K562 (cell line): ENCODE results near the gene VCAN. TPM values are rescaled to one million over a fixed set of nuclear protein-coding genes. Genes with fewer than 3 reads are reported as not detected.

ENCODE experiments used
- ATAC-seq: fragments of 200-7000 bp; cut with Tn5 transposase; 3 replicates; pipeline ENCODE4 v1.9.1; 2020; ENCODE audit warnings: moderate library complexity
- BruUV-seq: library from RNA; stranded (reverse); fragments of 400-500 nt; replicated peaks from 2 replicates; lab custom pipeline; 2021; lab: Mats Ljungman, UMichigan
- CTCF ChIA-PET: fragments of 300-600 bp; formaldehyde crosslinking; extraction: SDS; loops from one replicate; lab custom pipeline; 2021; ENCODE audit warnings: low intra/inter-chr PET ratio; lab: Yijun Ruan, JAX
- POLR2A ChIA-PET: fragments of 300-600, 350-650 bp; sonication (Branson Sonifier 250); formaldehyde crosslinking; extraction: SDS; loops from one replicate; lab custom pipeline; 2021; ENCODE audit warnings: antibody characterized with exemption, inconsistent platforms; lab: Yijun Ruan, JAX
- DNase-seq, 4 experiments: peaks; one replicate each; pipeline versions ENCODE4 v3.0.0 to v3.0.0-alpha.2; 2011 to 2018; ENCODE audit warnings: low spot score in 3 of 4, mixed read lengths in 3 of 4; ENCODE audit errors: extremely low read depth in 1 of 4
- FAIRE-seq: peaks from 2 replicates; lab custom pipeline; 2011; peaks lifted over from hg19 to GRCh38; lab: Jason Lieb, UNC
- H2AFZ ChIP-seq: 2 replicates; pipeline ENCODE4 v1.6.0; 2011; ENCODE audit warnings: low read depth, low read length, control low read depth, inconsistent platforms
- H3K27ac ChIP-seq: fragments of 200-600 bp; 3 replicates; pipeline ENCODE4 v1.8.0; 2011; ENCODE audit warnings: low read depth, mild to moderate bottlenecking, control low read depth, inconsistent platforms, low read length, moderate library complexity, mixed read lengths; ENCODE audit errors: extremely low read depth
- H3K27me3 ChIP-seq, 2 experiments: fragments of 300-600 bp in 1 of 2; 2 replicates in 1 of 2; 3 replicates in 1 of 2; pipeline versions ENCODE4 v1.6.0 to v1.8.0; 2011; ENCODE audit warnings: inconsistent platforms in 2 of 2, low read length in 2 of 2, mild to moderate bottlenecking in 1 of 2, mixed read lengths in 1 of 2, moderate library complexity in 1 of 2; ENCODE audit not compliant: control insufficient read depth in 2 of 2, insufficient read depth in 2 of 2
- H3K36me3 ChIP-seq: fragments of 300-600 bp; 3 replicates; pipeline ENCODE4 v1.8.0; 2011; ENCODE audit warnings: mild to moderate bottlenecking, low read length, inconsistent platforms; ENCODE audit not compliant: control insufficient read depth, insufficient read depth
- H3K4me1 ChIP-seq, 2 experiments: fragments of 200-600 bp in 1 of 2; replicated peaks in 1 of 2; 2 replicates in 1 of 2; 3 replicates in 1 of 2; pipeline versions ENCODE4 v1.5.1 to v1.8.0; 2011; ENCODE audit warnings: inconsistent platforms in 2 of 2, low read length in 2 of 2, mild to moderate bottlenecking in 1 of 2, mixed read lengths in 1 of 2, moderate library complexity in 1 of 2; ENCODE audit not compliant: control insufficient read depth in 2 of 2, insufficient read depth in 2 of 2
- H3K4me2 ChIP-seq: 2 replicates; pipeline ENCODE4 v1.6.1; 2011; ENCODE audit warnings: low read length, control low read depth, inconsistent platforms, mixed read lengths; ENCODE audit not compliant: insufficient read depth
- H3K4me3 ChIP-seq: fragments of 200-600 bp; sonication (generic), shearing (Covaris generic); 2 replicates; pipeline ENCODE4 v1.5.1; 2016; ENCODE audit warnings: control low read depth, inconsistent platforms
- H3K79me2 ChIP-seq: fragments of 200-600 bp; 3 replicates; pipeline ENCODE4 v1.8.0; 2011; ENCODE audit warnings: low read length, inconsistent platforms; ENCODE audit not compliant: control insufficient read depth, insufficient read depth
- H3K9ac ChIP-seq, 2 experiments: 2 replicates each; pipeline versions ENCODE4 v1.6.0 to v1.6.1; 2011; ENCODE audit warnings: low read depth in 2 of 2, low read length in 2 of 2, control low read depth in 1 of 2, inconsistent platforms in 1 of 2, mild to moderate bottlenecking in 1 of 2, mixed read lengths in 1 of 2; ENCODE audit not compliant: insufficient read depth in 1 of 2
- H3K9me1 ChIP-seq: one replicate; pipeline ENCODE4 v1.6.0; 2011; ENCODE audit warnings: inconsistent platforms, mild to moderate bottlenecking, low read length, moderate library complexity; ENCODE audit not compliant: control insufficient read depth, insufficient read depth
- H3K9me3 ChIP-seq: replicated peaks from 2 replicates; pipeline ENCODE4 v1.5.1; 2011; ENCODE audit warnings: low read depth, low read length, inconsistent platforms; ENCODE audit not compliant: control insufficient read depth, insufficient read depth
- H4K20me1 ChIP-seq: replicated peaks from 2 replicates; pipeline ENCODE4 v1.6.1; 2011; ENCODE audit warnings: low read length, inconsistent platforms, mixed read lengths; ENCODE audit not compliant: control insufficient read depth, insufficient read depth
- CCAR2 ChIP-seq: fragments of 200-400 bp; formaldehyde crosslinking; IDR thresholded peaks from 2 replicates; pipeline ENCODE4 v1.6.1; 2017; ENCODE audit warnings: mild to moderate bottlenecking, low read depth, low read length
- E2F3 ChIP-seq: fragments of 250-450 bp; sonication (Bioruptor Pico); IDR thresholded peaks from 2 replicates; pipeline ENCODE4 v1.4.0; 2020; ENCODE audit warnings: mild to moderate bottlenecking
- FIP1L1 ChIP-seq: fragments of 200-400 bp; formaldehyde crosslinking; IDR thresholded peaks from 2 replicates; pipeline ENCODE4 v1.6.1; 2018; ENCODE audit warnings: mild to moderate bottlenecking, low read depth, low read length; ENCODE audit not compliant: poor library complexity, severe bottlenecking
- GATA2 ChIP-seq: sonication (generic); formaldehyde crosslinking; IDR thresholded peaks from 2 replicates; pipeline ENCODE4 v1.4.0; 2020; ENCODE audit warnings: mild to moderate bottlenecking, missing genetic modification reagents
- HCFC1 ChIP-seq: IDR thresholded peaks from 2 replicates; pipeline ENCODE4 v1.6.1; 2012; ENCODE audit warnings: low read depth, low read length, improper control_type of control experiment
- HDAC2 ChIP-seq: fragments of 450-650 bp; IDR thresholded peaks from 2 replicates; pipeline ENCODE4 v1.6.1; 2016; ENCODE audit warnings: mild to moderate bottlenecking
- HNRNPK ChIP-seq: fragments of 200-400 bp; formaldehyde crosslinking; IDR thresholded peaks from one replicate; pipeline ENCODE4 v1.6.1; 2018; ENCODE audit warnings: mild to moderate bottlenecking, low read depth, low read length; ENCODE audit not compliant: poor library complexity, severe bottlenecking
- HOXB6 ChIP-seq: fragments of 250-450 bp; sonication (Bioruptor Pico); IDR thresholded peaks from 2 replicates; pipeline ENCODE4 v1.5.1; 2022; ENCODE audit warnings: mild to moderate bottlenecking, borderline replicate concordance
- MTA1 ChIP-seq: fragments of 450-650 bp; IDR thresholded peaks from 2 replicates; pipeline ENCODE4 v1.6.1; 2017; ENCODE audit warnings: borderline replicate concordance
- NFE2 ChIP-seq: IDR thresholded peaks from 2 replicates; pipeline ENCODE4 v1.6.1; 2014; ENCODE audit warnings: antibody characterized with exemption, low read depth
- PHF20 ChIP-seq: fragments of 450-650 bp; IDR thresholded peaks from 2 replicates; pipeline ENCODE4 v1.6.1; 2018; ENCODE audit not compliant: partially characterized antibody
- RAD21 ChIP-seq, 2 experiments: fragments of 250-450 bp in 1 of 2; fragments of 450-650 bp in 1 of 2; sonication (Bioruptor Pico) in 1 of 2; formaldehyde crosslinking in 1 of 2; IDR thresholded peaks in 1 of 2; conservative IDR thresholded peaks in 1 of 2; 2 replicates each; pipeline versions ENCODE4 v1.4.0 to v1.8.0; 2020 to 2022; ENCODE audit warnings: mild to moderate bottlenecking in 2 of 2, moderate library complexity in 1 of 2
- RBFOX2 ChIP-seq: fragments of 200-400 bp; formaldehyde crosslinking; IDR thresholded peaks from 2 replicates; pipeline ENCODE4 v1.6.1; 2017; ENCODE audit warnings: low read depth, mild to moderate bottlenecking, low read length, moderate library complexity
- TAF15 ChIP-seq: fragments of 200-400 bp; formaldehyde crosslinking; IDR thresholded peaks from 2 replicates; pipeline ENCODE4 v1.6.1; 2017; ENCODE audit warnings: mild to moderate bottlenecking, low read depth, low read length, moderate library complexity
- TCFL5 ChIP-seq: fragments of 250-450 bp; sonication (Bioruptor Pico); conservative IDR thresholded peaks from 2 replicates; pipeline ENCODE4 v1.6.1; 2021; ENCODE audit warnings: mild to moderate bottlenecking, moderate library complexity, matching md5 sums
- ZC3H8 ChIP-seq: fragments of 450-650 bp; IDR thresholded peaks from 2 replicates; pipeline ENCODE4 v1.6.1; 2017
- ZNF644 ChIP-seq: fragments of 200-800 bp; sonication (Bioruptor generic); IDR thresholded peaks from 2 replicates; pipeline ENCODE4 v1.6.1; 2016; ENCODE audit warnings: low read depth, missing genetic modification characterization, missing compliant biosample characterization
- WGBS: fragments of 100-300 bp; shearing (Covaris generic); methylation state at CpG from one replicate; pipeline ENCODE4 v1.1.6; 2016; ENCODE audit warnings: low coverage, mixed read lengths; ENCODE audit not compliant: insufficient coverage; ENCODE audit errors: missing lambda C conversion rate; 5-methylcytosine and 5-hydroxymethylcytosine counted together
- in situ Hi-C: fragments of 300-500 bp; cut with MboI; formaldehyde crosslinking; loops from 4 replicates; pipeline ENCODE4 v1.15.0; 2018; ENCODE audit warnings: inconsistent platforms, mixed read lengths
- intact Hi-C: fragments of 100-400 bp; cut with micrococcal nuclease; formaldehyde crosslinking; loops from 2 replicates; pipeline ENCODE4 v1.14.2; 2022
- polyA plus RNA-seq, 8 experiments: library from polyadenylated mRNA; depleted of rRNA in 4 of 8; stranded (reverse) in 5 of 8; unstranded in 3 of 8; fragments of >200 nt; fragmentation: Nextera tagmentation in 2 of 8; fragmentation: Illumina TruSeq in 1 of 8; extraction: Ambion mirVana in 2 of 8; extraction: Trizol in 1 of 8; gene quantifications; 2 replicates each; pipeline versions ENCODE4 v1.2.1 to v1.2.3, GENCODE V29; 2011 to 2014; ENCODE audit warnings: inconsistent platforms in 1 of 8, missing spikeins in 1 of 8
- total RNA-seq, 7 experiments: library from RNA; depleted of rRNA in 6 of 7; stranded (reverse); fragments of >200 nt in 6 of 7; fragmentation: Illumina TruSeq in 2 of 7; extraction: Trizol in 2 of 7; gene quantifications; 2 replicates each; pipeline versions ENCODE4 v1.2.1 to v1.2.3, GENCODE V29; 2011 to 2021; ENCODE audit warnings: low replicate concordance in 1 of 7

Gene VCAN
- total and polyA plus RNA-seq, 9 of the 15 experiments (the other 6 are each of a cell fraction or from before 2014, with no cell fraction given), result 0.01 to 0.33 (median 0.05) TPM

GRCh38 chr5:83498585-83498984 lies 27.0 kb downstream of the VCAN start:
- CTCF ChIA-PET, result no interaction called here
- Histone ChIP-seq H3K36me3 (no peaks in the 10 kb centered on the region), H3K4me2 (no peak overlapping the region), H3K4me3 (no peak overlapping the region), H3K27ac (no peak overlapping the region), H3K9ac (no peak overlapping the region), H3K9me3 (no peaks in the 10 kb centered on the region), H3K9me1 (no peaks in the 10 kb centered on the region), H3K4me1 (no peaks in the 10 kb centered on the region; a peak in 1 of 5 replicates)
- in situ Hi-C loops, result no loop called here
- DNase-seq (no peak), FAIRE-seq (no peak), ATAC-seq (no peak)
- WGBS, result 0% methylated on average over 2 of the region's 2 CpGs
- POLR2A ChIA-PET, result no interaction called here
- intact Hi-C loops, result no loop called here
- no TSS peak for BruUV-seq
- no peak for TF ChIP-seq NFE2
- no peak for TF ChIP-seq HOXB6
- TF ChIP-seq E2F3 (CRISPR knock-in tag), result no peak
- TF ChIP-seq ZC3H8, result no peak
- no peak for TF ChIP-seq FIP1L1
- no peak for TF ChIP-seq RBFOX2
- no peak for TF ChIP-seq HNRNPK
- TF ChIP-seq PHF20, result no peak
- TF ChIP-seq HDAC2, result no peak
- no peak for TF ChIP-seq MTA1
- TF ChIP-seq GATA2, result no peak
- no peak for TF ChIP-seq HCFC1
- no peak for TF ChIP-seq RAD21 (CRISPR knock-in tag; conservative IDR thresholded peaks at IDR 0.05 in 1 of 2, IDR thresholded peaks at IDR 0.05 in 1 of 2)
- TF ChIP-seq TCFL5 (CRISPR knock-in tag), result no peak
- no peak for TF ChIP-seq TAF15
- no peak for TF ChIP-seq ZNF644 (tag)
- no peak for TF ChIP-seq CCAR2
- TF ChIP-seq, all 486 proteins: peak for 0
- H2AFZ ChIP-seq, result no peak overlapping the region
- H3K79me2 ChIP-seq, result no peaks in the 10 kb centered on the region
- H4K20me1 ChIP-seq, result no peaks in the 10 kb centered on the region
- peaks cover 0 to 1% of the 10 kb centered on the region in 2 experiments; a peak in 2 of 5 replicates for H3K27me3 ChIP-seq
